Measurements from ENCODE around the gene LEP.

DNA sequence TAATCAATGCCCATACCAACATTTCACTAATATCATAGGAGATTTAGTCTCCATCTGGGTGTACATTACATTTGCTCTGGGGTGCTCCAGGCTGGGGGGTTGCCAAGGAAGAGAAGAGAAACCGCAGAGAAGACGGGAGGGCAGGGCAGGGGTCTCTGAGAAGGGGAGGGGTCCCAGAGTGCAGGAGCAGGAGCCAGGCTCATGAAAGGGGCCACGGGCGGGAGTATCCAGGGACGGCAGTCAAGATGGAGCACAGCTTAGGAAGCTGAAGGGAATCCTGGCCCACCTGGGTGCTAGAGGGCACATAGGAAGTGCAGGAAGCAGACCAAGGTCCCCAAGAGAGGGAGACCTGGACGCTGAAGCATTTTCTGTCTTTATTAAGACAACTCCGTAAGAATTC, 2.2 kb downstream of the LEP start:
- no peak for TF ChIP-seq POLR2A (IDR thresholded peaks at IDR 0.05; ENCODE audit: control extremely low read depth in 1 of 2, low read depth in 2 of 2, low read length in 2 of 2)
- TF ChIP-seq CTCF (IDR thresholded peaks at IDR 0.05; ENCODE audit: control extremely low read depth in 1 of 3, insufficient read depth in 1 of 3, low read depth in 1 of 3, low read length in 3 of 3) = no peak
- no peak for TF ChIP-seq TEAD4 (IDR thresholded peaks at IDR 0.05; ENCODE audit: low read depth, low read length)
- no peak for TF ChIP-seq POLR2AphosphoS5 (IDR thresholded peaks at IDR 0.05; ENCODE audit: low read depth, low read length)
- no peak for TF ChIP-seq EGR1 (IDR thresholded peaks at IDR 0.05; ENCODE audit: borderline replicate concordance, low read depth, low read length)
- TF ChIP-seq KDM1A (IDR thresholded peaks at IDR 0.05; ENCODE audit: borderline replicate concordance, low read length) = no peak
- TF ChIP-seq RXRA (IDR thresholded peaks at IDR 0.05; ENCODE audit: insufficient read depth, low read depth, low read length) = no peak
- TF ChIP-seq JUN (IDR thresholded peaks at IDR 0.05; ENCODE audit: low read depth, low read length) = no peak
- TF ChIP-seq JUND (IDR thresholded peaks at IDR 0.05; ENCODE audit: low read length) = no peak
- TF ChIP-seq EP300 (IDR thresholded peaks at IDR 0.05; ENCODE audit: borderline replicate concordance in 1 of 2, low read depth in 2 of 2, low read length in 2 of 2) = no peak
- TF ChIP-seq CHD1 (IDR thresholded peaks at IDR 0.05; ENCODE audit: low read depth, low read length) = no peak
- TF ChIP-seq BACH1 (IDR thresholded peaks at IDR 0.05; ENCODE audit: low read length) = no peak
- no peak for TF ChIP-seq EZH2 (IDR thresholded peaks at IDR 0.05; ENCODE audit: low read depth, low read length, severe bottlenecking)
